ENCODE data around the gene MIS18A.

DNA sequence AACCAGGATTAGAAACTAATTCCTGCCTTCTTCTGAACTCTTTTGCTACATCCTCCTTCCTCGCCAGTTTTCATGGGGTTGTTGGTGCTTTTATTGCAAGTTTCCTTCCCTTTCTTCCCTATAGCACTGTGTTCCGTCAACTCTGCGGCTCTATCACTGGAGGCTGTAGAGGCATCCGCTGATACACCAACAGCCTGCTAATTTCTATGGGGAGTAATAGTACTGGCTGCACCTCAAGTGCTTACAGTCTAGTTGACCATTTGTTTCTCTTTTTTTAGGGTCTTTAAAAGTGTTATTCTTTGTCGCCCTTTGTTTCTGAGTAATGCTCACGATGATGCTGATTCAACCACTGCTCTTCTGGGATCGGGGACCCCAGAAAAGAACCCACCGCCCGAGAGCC is 746 bp downstream of the MIS18A start:
- TF ChIP-seq EZH2 (IDR thresholded peaks at IDR 0.05; ENCODE audit: insufficient read depth, poor library complexity, severe bottlenecking) (no peak), EZH2phosphoT487 (IDR thresholded peaks at IDR 0.05; ENCODE audit: insufficient read depth, low read depth) (no peak)

All from GM23248 (cell line).